Testis (tissue), 3 donors: ENCODE data around the gene STARD7. TPM values are rescaled to one million over a fixed set of nuclear protein-coding genes. Genes with fewer than 3 reads are reported as not detected.

Experiments used
- DNase-seq: peaks from one replicate; pipeline ENCODE4 v3.0.0-alpha.2; 2019
- H3K27ac ChIP-seq, 2 donors: fragments of 200-600 bp; sonication (generic); one replicate each; pipeline ENCODE4 v1.5.1; 2019
- H3K27me3 ChIP-seq: fragments of 200-600 bp; sonication (generic); one replicate; pipeline ENCODE4 v1.5.1; 2019
- H3K36me3 ChIP-seq: fragments of 200-600 bp; sonication (generic); one replicate; pipeline ENCODE4 v1.5.1; 2017; ENCODE audit warnings: low read depth; ENCODE audit errors: missing control alignments
- H3K4me1 ChIP-seq: fragments of 200-600 bp; sonication (generic); one replicate; pipeline ENCODE4 v1.5.1; 2019
- H3K4me3 ChIP-seq, 2 donors: fragments of 200-600 bp; sonication (generic); one replicate each; pipeline ENCODE4 v1.5.1; 2017 to 2019
- H3K9me3 ChIP-seq: fragments of 200-600 bp; sonication (generic); one replicate; pipeline ENCODE4 v1.5.1; 2017
- CTCF ChIP-seq, 3 experiments: fragments of 450-650 bp in 2 of 3; fragments of 200-600 bp in 1 of 3; sonication (generic) in 1 of 3; IDR thresholded peaks; one replicate each; pipeline ENCODE4 v1.5.1; 2016 to 2019; ENCODE audit warnings: antibody characterized with exemption in 3 of 3, mild to moderate bottlenecking in 2 of 3, moderate library complexity in 1 of 3
- POLR2A ChIP-seq: fragments of 450-650 bp; IDR thresholded peaks from one replicate; pipeline ENCODE4 v1.6.1; 2017; ENCODE audit warnings: antibody characterized with exemption, mild to moderate bottlenecking, moderate library complexity
- WGBS, 2 donors: methylation state at CpG; one replicate each; pipeline ENCODE4 v1.1.5; 2018; 5-methylcytosine and 5-hydroxymethylcytosine counted together
- intact Hi-C: fragments of 100-400 bp; cut with DNase I; formaldehyde crosslinking; loops from one replicate; pipeline ENCODE4 v1.15.1; 2023; ENCODE audit warnings: low total_unique reads
- polyA plus RNA-seq: library from polyadenylated mRNA; stranded (reverse); fragments of 350-450 nt; fragmentation: Illumina TruSeq; extraction: RNeasy Lipid Tissue Mini Kit (QIAGEN cat#74804); gene quantifications from one replicate; pipeline ENCODE4 v1.2.3, GENCODE V29; 2014; ENCODE audit warnings: low read depth, low replicate concordance; ENCODE audit not compliant: insufficient read depth
- total RNA-seq, 2 donors: library from RNA; depleted of rRNA; stranded (reverse); fragments of >200 nt; gene quantifications; one replicate each; pipeline ENCODE4 v1.2.3, GENCODE V29; 2016

The STARD7 gene
- total and polyA plus RNA-seq, 3 donors from 2014 or later, result 58.0 to 96.2 (median 77.7) TPM

- Histone ChIP-seq H3K27me3 (no peaks in the 10 kb centered on the region), H3K4me1 (no peaks in the 10 kb centered on the region), H3K4me3 (no peak overlapping the region), H3K36me3 (no peaks in the 10 kb centered on the region), H3K27ac (no peak overlapping the region), H3K9me3 (no peaks in the 10 kb centered on the region)
- 91 to 92% methylated on average over 9 of the region's 9 CpGs for WGBS, 2 donors
- no peak for TF ChIP-seq CTCF (IDR thresholded peaks at IDR 0.05)
- no peak for TF ChIP-seq POLR2A
- no peak for DNase-seq
- intact Hi-C loops, result no loop called here
Observed at GRCh38 chr2:96135171-96135570, 73.5 kb downstream of the STARD7 start.

Other genes starting within 250 kb of the STARD7 start
- 100 to 1,000 TPM; 360 to 411 TPM for gene ANKRD36C, start 217.0 kb downstream of the STARD7 start, total RNA-seq
- gene ANKRD36C, start 217.0 kb downstream of the STARD7 start, polyA plus RNA-seq, result 10.5 TPM
- 10 to 100 TPM; 23.5 to 38.9 TPM for gene GPAT2, start 173.9 kb downstream of the STARD7 start, total RNA-seq
- 20.5 TPM for gene GPAT2, start 173.9 kb downstream of the STARD7 start, polyA plus RNA-seq
- gene ADRA2B, start 92.3 kb downstream of the STARD7 start, total RNA-seq, result 1 to 10 TPM; 2.4 to 2.6 TPM
- gene ADRA2B, start 92.3 kb downstream of the STARD7 start, polyA plus RNA-seq, result 2.1 TPM
- 1 to 10 TPM in 1 of 2 donors, under 1 TPM in 1; 0.87 to 1.6 TPM for gene ASTL, start 70.3 kb downstream of the STARD7 start, total RNA-seq
- gene ASTL, start 70.3 kb downstream of the STARD7 start, polyA plus RNA-seq, result 0.58 TPM
- gene DUSP2, start 63.4 kb downstream of the STARD7 start, total RNA-seq, result 10 to 100 TPM in 1 of 2 donors, 1 to 10 TPM in 1; 6.3 to 16.5 TPM
- gene DUSP2, start 63.4 kb downstream of the STARD7 start, polyA plus RNA-seq, result 5.7 TPM
- gene TMEM127, start 57.2 kb upstream of the STARD7 start, total RNA-seq, result 10 to 100 TPM; 25.0 to 32.1 TPM
- 29.2 TPM for gene TMEM127, start 57.2 kb upstream of the STARD7 start, polyA plus RNA-seq
- 100 to 1,000 TPM; 154 to 164 TPM for gene CIAO1, start 57.4 kb upstream of the STARD7 start, total RNA-seq
- gene CIAO1, start 57.4 kb upstream of the STARD7 start, polyA plus RNA-seq, result 56.8 TPM
- 100 to 1,000 TPM; 165 to 202 TPM for gene SNRNP200, start 96.7 kb upstream of the STARD7 start, total RNA-seq
- gene SNRNP200, start 96.7 kb upstream of the STARD7 start, polyA plus RNA-seq, result 181 TPM
- 10 to 100 TPM; 14.0 to 32.0 TPM for gene ITPRIPL1, start 116.5 kb upstream of the STARD7 start, total RNA-seq
- gene ITPRIPL1, start 116.5 kb upstream of the STARD7 start, polyA plus RNA-seq, result 57.9 TPM
- 10 to 100 TPM; 29.6 to 41.7 TPM for gene NCAPH, start 126.9 kb upstream of the STARD7 start, total RNA-seq
- 81.3 TPM for gene NCAPH, start 126.9 kb upstream of the STARD7 start, polyA plus RNA-seq